Measurements from ENCODE around the gene NMNAT1. TPM values are rescaled to one million over a fixed set of nuclear protein-coding genes. Genes with fewer than 3 reads are reported as not detected.

The NMNAT1 gene
- polyA plus RNA-seq, 1 experiment: 9.8 TPM

DNA sequence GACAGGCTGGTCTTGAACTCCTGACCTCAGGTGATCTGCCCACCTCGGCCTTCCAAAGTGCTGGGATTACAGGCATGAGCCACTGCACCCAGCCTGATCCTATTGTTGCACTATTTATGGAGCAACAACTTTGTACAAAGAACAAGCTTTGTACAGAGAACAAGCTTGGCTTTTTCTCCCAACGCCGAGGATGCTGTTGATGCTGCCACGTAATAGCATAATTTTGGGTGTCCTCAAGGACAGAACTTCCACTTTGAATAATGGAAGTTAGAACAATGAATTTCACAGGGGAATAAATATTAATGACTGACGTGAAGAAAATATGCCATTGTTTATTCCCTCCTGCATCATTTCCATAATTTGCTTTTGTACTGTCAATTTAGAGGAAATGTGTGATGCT lies 41.0 kb downstream of the NMNAT1 start:
- ChIA-PET POLR2A (no interaction called here), CTCF (interaction anchor here (0.6 kb wide), 2 partner anchors 21 to 37 kb away, joined by 3 read pairs; no protein-coding TSS in a partner anchor)
- TF ChIP-seq, protein P1, sequence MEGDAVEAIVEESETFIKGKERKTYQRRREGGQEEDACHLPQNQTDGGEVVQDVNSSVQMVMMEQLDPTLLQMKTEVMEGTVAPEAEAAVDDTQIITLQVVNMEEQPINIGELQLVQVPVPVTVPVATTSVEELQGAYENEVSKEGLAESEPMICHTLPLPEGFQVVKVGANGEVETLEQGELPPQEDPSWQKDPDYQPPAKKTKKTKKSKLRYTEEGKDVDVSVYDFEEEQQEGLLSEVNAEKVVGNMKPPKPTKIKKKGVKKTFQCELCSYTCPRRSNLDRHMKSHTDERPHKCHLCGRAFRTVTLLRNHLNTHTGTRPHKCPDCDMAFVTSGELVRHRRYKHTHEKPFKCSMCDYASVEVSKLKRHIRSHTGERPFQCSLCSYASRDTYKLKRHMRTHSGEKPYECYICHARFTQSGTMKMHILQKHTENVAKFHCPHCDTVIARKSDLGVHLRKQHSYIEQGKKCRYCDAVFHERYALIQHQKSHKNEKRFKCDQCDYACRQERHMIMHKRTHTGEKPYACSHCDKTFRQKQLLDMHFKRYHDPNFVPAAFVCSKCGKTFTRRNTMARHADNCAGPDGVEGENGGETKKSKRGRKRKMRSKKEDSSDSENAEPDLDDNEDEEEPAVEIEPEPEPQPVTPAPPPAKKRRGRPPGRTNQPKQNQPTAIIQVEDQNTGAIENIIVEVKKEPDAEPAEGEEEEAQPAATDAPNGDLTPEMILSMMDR (IDR thresholded peaks at IDR 0.05; ENCODE audit: insufficient read depth, low read depth, low read length): no peak
- peaks cover 2% of the 10 kb centered on the region; the same call in 1 of the 2 replicates for H3K36me3 ChIP-seq (ENCODE audit: control insufficient read depth, insufficient read depth, low read length)
- H3K4me3 ChIP-seq (ENCODE audit: low read depth, low read length): no peak overlapping the region
- H3K27me3 ChIP-seq (ENCODE audit: control insufficient read depth, insufficient read depth, low read length): no peaks in the 10 kb centered on the region
- DNase-seq (ENCODE audit: low read depth): no peak

DNA sequence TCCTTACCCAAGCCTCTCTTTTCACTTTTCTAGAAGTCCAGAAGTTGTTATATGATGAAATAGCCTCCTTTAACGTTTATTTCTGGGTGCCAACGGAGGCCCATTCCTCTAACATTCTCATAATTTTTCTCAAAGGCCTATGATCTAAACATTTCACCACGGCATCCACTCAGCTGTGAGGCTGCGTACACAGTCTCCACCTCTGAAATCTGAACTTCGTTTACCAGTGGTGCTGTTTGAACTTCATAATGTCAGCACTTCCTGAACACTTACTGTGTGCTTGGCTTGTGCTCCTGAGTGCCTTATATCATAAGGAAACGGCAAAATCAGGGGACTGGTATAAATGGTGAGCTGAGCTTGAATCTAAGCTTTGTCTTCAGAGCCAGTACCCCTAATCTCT lies 41.7 kb downstream of the NMNAT1 start:
- DNase-seq (ENCODE audit: low read depth): no peak
- CTCF ChIA-PET: no interaction called here
- no peak overlapping the region for H3K4me3 ChIP-seq (ENCODE audit: low read depth, low read length)
- H3K27me3 ChIP-seq (ENCODE audit: control insufficient read depth, insufficient read depth, low read length): no peaks in the 10 kb centered on the region
- TF ChIP-seq, protein P1 (IDR thresholded peaks at IDR 0.05; ENCODE audit: insufficient read depth, low read depth, low read length): no peak
- POLR2A ChIA-PET: no interaction called here
- H3K36me3 ChIP-seq (ENCODE audit: control insufficient read depth, insufficient read depth, low read length): peaks cover 2% of the 10 kb centered on the region; the same call in 1 of the 2 replicates

DNA sequence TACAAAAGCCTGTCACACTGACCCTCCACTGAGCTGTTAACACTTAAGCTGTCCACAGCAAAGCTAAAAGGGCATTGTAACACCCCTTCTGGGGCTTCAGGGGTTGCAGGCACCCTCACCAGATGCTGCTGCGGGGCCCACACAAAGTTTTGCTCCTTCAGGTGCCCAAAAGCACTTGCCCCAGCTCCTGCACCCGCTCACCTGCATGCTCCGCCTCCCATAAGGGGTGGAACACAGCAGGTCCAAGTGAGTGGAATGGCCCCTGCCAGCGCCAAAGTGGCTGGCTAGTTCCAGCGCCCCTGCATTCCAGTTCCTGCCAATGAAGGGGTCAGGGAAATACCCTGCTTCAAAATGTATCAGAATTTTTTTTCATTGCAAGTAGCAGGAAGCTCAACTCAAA lies 46.5 kb downstream of the NMNAT1 start:
- ChIA-PET CTCF (interaction anchor here (1.3 to 2.2 kb wide), 4 partner anchors 13 to 163 kb away, joined by 4 to 5 read pairs (median 4); no protein-coding TSS in a partner anchor), POLR2A (no interaction called here)
- Histone ChIP-seq H3K36me3 (ENCODE audit: control insufficient read depth, insufficient read depth, low read length) (no peaks in the 10 kb centered on the region), H3K4me3 (ENCODE audit: low read depth, low read length) (no peak overlapping the region), H3K27me3 (ENCODE audit: control insufficient read depth, insufficient read depth, low read length) (no peaks in the 10 kb centered on the region)
- TF ChIP-seq, protein P1 (IDR thresholded peaks at IDR 0.05; ENCODE audit: insufficient read depth, low read depth, low read length): no peak
- DNase-seq (ENCODE audit: low read depth): no peak

DNA sequence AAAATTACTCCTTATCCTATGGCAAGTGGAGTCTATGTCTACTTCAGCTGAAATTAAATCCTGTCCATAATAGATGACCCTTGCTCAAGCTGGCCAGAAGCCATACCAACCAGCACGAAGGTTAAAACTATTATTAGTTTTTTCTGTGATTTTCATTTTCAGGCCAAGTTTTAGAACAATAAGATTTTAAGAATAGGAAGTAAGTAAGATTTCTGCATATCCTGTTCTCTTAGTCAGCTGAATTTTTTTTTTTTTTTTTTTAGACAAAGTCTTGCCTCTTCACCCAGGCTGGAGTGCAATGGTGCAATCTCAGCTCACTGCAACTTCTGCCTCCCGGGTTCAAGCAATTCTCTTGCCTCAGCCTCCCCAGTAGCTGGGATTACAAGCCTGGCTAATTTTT lies 47.7 kb downstream of the NMNAT1 start:
- H3K4me3 ChIP-seq (ENCODE audit: low read depth, low read length): no peak overlapping the region
- ChIA-PET POLR2A (no interaction called here), CTCF (interaction anchor here (0.6 to 2.2 kb wide), 3 partner anchors 12 to 403 kb away, joined by 3 to 5 read pairs (median 4); no protein-coding TSS in a partner anchor)
- no peaks in the 10 kb centered on the region for H3K36me3 ChIP-seq (ENCODE audit: control insufficient read depth, insufficient read depth, low read length)
- DNase-seq (ENCODE audit: low read depth): no peak
- TF ChIP-seq, protein P1 (IDR thresholded peaks at IDR 0.05; ENCODE audit: insufficient read depth, low read depth, low read length): no peak
- H3K27me3 ChIP-seq (ENCODE audit: control insufficient read depth, insufficient read depth, low read length): no peaks in the 10 kb centered on the region

DNA sequence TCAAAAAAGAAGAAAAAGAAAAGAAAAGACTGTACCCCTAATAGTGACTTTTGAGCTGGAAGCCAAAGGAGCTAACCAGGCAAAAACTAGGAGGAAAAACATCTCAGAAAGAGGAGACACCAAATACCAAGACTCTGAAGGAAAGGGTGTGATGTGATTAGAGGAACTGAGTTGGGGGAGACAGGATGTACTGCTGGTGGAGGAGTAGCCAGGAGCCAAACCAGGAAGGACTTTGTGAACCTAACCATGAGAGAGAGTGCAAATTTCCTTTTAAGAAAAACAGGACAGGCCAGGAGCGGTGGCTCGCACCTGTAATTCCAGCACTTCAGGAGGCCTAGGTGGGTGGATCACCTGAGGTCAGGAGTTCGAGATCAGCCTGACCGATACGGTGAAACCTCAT lies 49.6 kb downstream of the NMNAT1 start:
- H3K4me3 ChIP-seq (ENCODE audit: low read depth, low read length): no peak overlapping the region
- no peaks in the 10 kb centered on the region for H3K36me3 ChIP-seq (ENCODE audit: control insufficient read depth, insufficient read depth, low read length)
- ChIA-PET POLR2A (no interaction called here), CTCF (interaction anchor here (0.7 kb wide), 1 partner anchor 12 kb away, joined by 3 read pairs; no protein-coding TSS in a partner anchor)
- H3K27me3 ChIP-seq (ENCODE audit: control insufficient read depth, insufficient read depth, low read length): peaks cover 5% of the 10 kb centered on the region
- DNase-seq (ENCODE audit: low read depth): no peak
- TF ChIP-seq, protein P1 (IDR thresholded peaks at IDR 0.05; ENCODE audit: insufficient read depth, low read depth, low read length): no peak

All from BJ (cell line).